CD14-positive monocyte (primary cell): ENCODE measurements around the gene STAT5A. TPM values are rescaled to one million over a fixed set of nuclear protein-coding genes. Genes with fewer than 3 reads are reported as not detected.
A peak's percentile ranks its signal among the peaks of the same experiment; 100 is the strongest.
"Not testable (repeated sequence)": the region's sequence is repeated elsewhere in the genome, so short reads cannot be mapped to it uniquely, and the experiment has no call there.

Experiments used
- DNase-seq, 3 donors: peaks; one replicate each; pipeline ENCODE4 v3.0.0-alpha.2; 2011 to 2022
- H2AFZ ChIP-seq: 2 replicates; pipeline ENCODE4 v1.6.0; 2012; ENCODE audit warnings: mild to moderate bottlenecking, low read depth, low read length, inconsistent platforms; ENCODE audit not compliant: insufficient read depth, poor library complexity, severe bottlenecking
- H3K27ac ChIP-seq, 2 donors: 1 replicate in 1 of 2; 2 replicates in 1 of 2; pipeline ENCODE4 v1.5.1; 2012 to 2013; ENCODE audit warnings: low read length in 2 of 2, control low read depth in 1 of 2, inconsistent platforms in 1 of 2, low read depth in 1 of 2, mild to moderate bottlenecking in 1 of 2
- H3K27me3 ChIP-seq, 2 donors: one replicate each; pipeline versions ENCODE4 v1.6.0 to v1.6.1; 2011 to 2013; ENCODE audit warnings: low read length in 2 of 2; ENCODE audit not compliant: control insufficient read depth in 2 of 2, insufficient read depth in 2 of 2
- H3K36me3 ChIP-seq, 2 donors: replicated peaks in 1 of 2; 1 replicate in 1 of 2; 2 replicates in 1 of 2; pipeline versions ENCODE4 v1.5.1 to v1.6.1; 2012 to 2013; ENCODE audit warnings: low read length in 2 of 2, control low read depth in 1 of 2, inconsistent platforms in 1 of 2, mild to moderate bottlenecking in 1 of 2; ENCODE audit not compliant: insufficient read depth in 2 of 2, control insufficient read depth in 1 of 2
- H3K4me1 ChIP-seq, 2 donors: 1 replicate in 1 of 2; 2 replicates in 1 of 2; pipeline versions ENCODE4 v1.5.1 to v1.6.1; 2012 to 2013; ENCODE audit warnings: low read length in 2 of 2, control low read depth in 1 of 2, inconsistent platforms in 1 of 2, mild to moderate bottlenecking in 1 of 2, moderate library complexity in 1 of 2; ENCODE audit not compliant: insufficient read depth in 2 of 2, control insufficient read depth in 1 of 2
- H3K4me2 ChIP-seq: replicated peaks from 2 replicates; pipeline ENCODE3; 2012; ENCODE audit warnings: low read length, moderate library complexity, mild to moderate bottlenecking; ENCODE audit not compliant: poor library complexity, severe bottlenecking; ENCODE audit errors: extremely low read depth
- H3K4me3 ChIP-seq, 3 experiments: fragments of 200-600 bp in 1 of 3; sonication (generic) in 1 of 3; replicated peaks in 1 of 3; 1 replicate in 2 of 3; 2 replicates in 1 of 3; pipeline ENCODE4 v1.5.1; 2011 to 2013; ENCODE audit warnings: low read length in 3 of 3, mild to moderate bottlenecking in 3 of 3, control low read depth in 2 of 3, low read depth in 2 of 3, inconsistent platforms in 1 of 3, moderate library complexity in 1 of 3
- H3K79me2 ChIP-seq: 2 replicates; pipeline ENCODE4 v1.6.0; 2012; ENCODE audit warnings: mild to moderate bottlenecking, control low read depth, inconsistent platforms, low read length, moderate library complexity; ENCODE audit not compliant: insufficient read depth
- H3K9ac ChIP-seq: 2 replicates; pipeline ENCODE4 v1.6.0; 2017; ENCODE audit warnings: low read length, mild to moderate bottlenecking; ENCODE audit not compliant: insufficient read depth, poor library complexity, severe bottlenecking
- H3K9me3 ChIP-seq, 2 donors: replicated peaks in 1 of 2; 1 replicate in 1 of 2; 2 replicates in 1 of 2; pipeline versions ENCODE4 v1.5.1 to v1.6.1; 2012 to 2013; ENCODE audit warnings: low read length in 2 of 2, control low read depth in 1 of 2; ENCODE audit not compliant: control insufficient read depth in 1 of 2, insufficient read depth in 1 of 2
- H4K20me1 ChIP-seq: 2 replicates; pipeline ENCODE4 v1.6.0; 2012; ENCODE audit warnings: mild to moderate bottlenecking, low read length, control low read depth, moderate library complexity; ENCODE audit not compliant: insufficient read depth
- H3K27ac Mint-ChIP-seq, 7 donors: one replicate each; pipeline ENCODE4 v1.8.0; 2020; ENCODE audit warnings: mild to moderate bottlenecking in 7 of 7, mixed read lengths in 7 of 7, moderate library complexity in 6 of 7, inconsistent platforms in 2 of 7
- H3K27me3 Mint-ChIP-seq, 3 donors: one replicate each; pipeline ENCODE4 v1.8.0; 2021 to 2022; ENCODE audit warnings: low read depth in 3 of 3, mild to moderate bottlenecking in 3 of 3, mixed read lengths in 3 of 3, moderate library complexity in 3 of 3, inconsistent platforms in 1 of 3
- H3K36me3 Mint-ChIP-seq, 2 donors: one replicate each; pipeline ENCODE4 v1.8.0; 2020; ENCODE audit warnings: mixed read lengths in 2 of 2, inconsistent platforms in 1 of 2, mild to moderate bottlenecking in 1 of 2
- H3K4me1 Mint-ChIP-seq: one replicate; pipeline ENCODE4 v1.8.0; 2020; ENCODE audit warnings: mild to moderate bottlenecking, mixed read lengths
- H3K4me3 Mint-ChIP-seq, 2 donors: one replicate each; pipeline ENCODE4 v1.8.0; 2020; ENCODE audit warnings: mild to moderate bottlenecking in 2 of 2, mixed read lengths in 2 of 2, moderate library complexity in 1 of 2
- H3K9me3 Mint-ChIP-seq, 7 donors: one replicate each; pipeline ENCODE4 v1.8.0; 2020 to 2022; ENCODE audit warnings: mixed read lengths in 7 of 7, mild to moderate bottlenecking in 6 of 7, moderate library complexity in 6 of 7, inconsistent platforms in 2 of 7
- CTCF ChIP-seq: fragments of 200-600 bp; IDR thresholded peaks from one replicate; pipeline ENCODE4 v1.8.0; 2022; ENCODE audit warnings: antibody characterized with exemption, mild to moderate bottlenecking
- WGBS: methylation state at CpG from one replicate; pipeline ENCODE4 v1.1.5; 2013; ENCODE audit warnings: missing lambda C conversion rate; ENCODE audit not compliant: insufficient coverage; 5-methylcytosine and 5-hydroxymethylcytosine counted together
- intact Hi-C, 2 donors: fragments of 100-400 bp; cut with micrococcal nuclease; formaldehyde crosslinking; loops; one replicate each; pipeline versions ENCODE4 v1.15.0 to v1.15.1; 2023
- polyA plus RNA-seq, 3 donors: library from polyadenylated mRNA; depleted of rRNA in 1 of 3; unstranded in 2 of 3; stranded (reverse) in 1 of 3; fragments of 300-500 nt in 2 of 3; fragments of >200 nt in 1 of 3; fragmentation: Illumina TruSeq in 2 of 3; gene quantifications; 1 replicate in 2 of 3; 2 replicates in 1 of 3; pipeline ENCODE4 v1.2.3, GENCODE V29; 2012 to 2021

Gene STAT5A
- polyA plus RNA-seq, 3 donors = 30.5 to 91.1 (median 49.8) TPM

GRCh38 chr17:42240201-42240600 is 48.1 kb upstream of the STAT5A start:
- Mint-ChIP-seq H3K27ac (no peak overlapping the region), H3K27me3 (no peaks in the 10 kb centered on the region), H3K36me3 (peaks cover 0 to 4% of the 10 kb centered on the region in 2 donors), H3K4me1 (peaks cover 8% of the 10 kb centered on the region), H3K4me3 (no peak overlapping the region), H3K9me3 (no peaks in the 10 kb centered on the region)
- H3K4me2 ChIP-seq = no peak overlapping the region
- WGBS = 98% methylated on average over 3 of the region's 5 CpGs
- H3K9ac ChIP-seq = no peak overlapping the region
- H3K9me3 ChIP-seq = no peaks in the 10 kb centered on the region
- no peak overlapping the region for H3K4me3 ChIP-seq
- peaks cover 95% of the 10 kb centered on the region for H3K79me2 ChIP-seq
- TF ChIP-seq CTCF = no peak
- no peak overlapping the region for H3K27ac ChIP-seq
- intact Hi-C loops = no loop called here
- H2AFZ ChIP-seq = no peak overlapping the region
- H3K4me1 ChIP-seq = peaks cover 0 to 4% of the 10 kb centered on the region in 2 donors
- H4K20me1 ChIP-seq = peaks cover 85% of the 10 kb centered on the region
- H3K36me3 ChIP-seq = no peaks in the 10 kb centered on the region
- DNase-seq = no peak
- no peaks in the 10 kb centered on the region for H3K27me3 ChIP-seq

DNA sequence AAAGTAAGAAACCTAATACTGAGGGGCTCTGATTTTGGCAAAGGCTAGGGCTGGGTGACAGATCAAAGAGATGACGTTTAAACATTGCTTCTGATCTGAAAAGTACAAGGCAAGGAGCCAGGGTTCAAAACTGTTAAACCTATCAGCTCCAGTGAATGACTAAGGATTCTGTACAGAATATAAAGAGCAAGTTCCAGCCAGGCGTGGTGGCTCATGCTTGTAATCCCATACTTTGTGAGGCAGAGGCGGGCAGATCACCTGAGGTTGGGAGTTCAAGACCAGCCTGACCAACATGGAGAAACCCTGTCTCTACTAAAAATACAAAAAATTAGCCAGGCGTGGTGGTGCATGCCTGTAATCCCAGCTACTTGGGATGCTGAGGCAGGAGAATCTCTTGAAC is 47.4 kb upstream of the STAT5A start:
- DNase-seq, H3K4me2 ChIP-seq, H3K27ac ChIP-seq, H3K4me3 ChIP-seq, H3K9me3 Mint-ChIP-seq, H3K4me1 Mint-ChIP-seq, intact Hi-C loops, H3K9me3 ChIP-seq, H3K36me3 ChIP-seq, H3K9ac ChIP-seq, H3K4me1 ChIP-seq, H3K27me3 ChIP-seq, H3K36me3 Mint-ChIP-seq, H2AFZ ChIP-seq, H3K27me3 Mint-ChIP-seq: not testable (repeated sequence)
- Histone ChIP-seq H3K79me2 (peaks cover 95% of the 10 kb centered on the region), H4K20me1 (peaks cover 78% of the 10 kb centered on the region)
- peak overlapping the region in 1 of 7 donors; percentile 13 for H3K27ac Mint-ChIP-seq
- 50% methylated on average over 1 of the region's 4 CpGs for WGBS
- H3K4me3 Mint-ChIP-seq = peak overlapping the region in 1 of 2 donors; percentile 27
